ENCODE results near the gene CCDC57.

The CCDC57 gene

GRCh38 chr17:82101767-82102679, 110.6 kb downstream of the CCDC57 start:
- DNase-seq = no peak

- DNase-seq = no peak
These were observed 111.3 kb downstream of the CCDC57 start for GRCh38 chr17:82101301-82101715.

GRCh38 chr17:82100502-82101298, 111.9 kb downstream of the CCDC57 start:
- DNase-seq = no peak

GRCh38 chr17:82098939-82099763, 113.5 kb downstream of the CCDC57 start:
- DNase-seq = no peak

GRCh38 chr17:82098169-82098938, 114.3 kb downstream of the CCDC57 start, which contains the start of gene FASN:
FASN (minus strand) TSS chr17:82098236; CDS start chr17:82096445, 1,791 bp downstream.
- DNase-seq = peak; percentile 87

- DNase-seq = no peak
These were observed 114.8 kb downstream of the CCDC57 start for GRCh38 chr17:82097919-82098168.

- DNase-seq = no peak
These were observed 115.3 kb downstream of the CCDC57 start for GRCh38 chr17:82097184-82097918.

GRCh38 chr17:82096709-82097183, 115.9 kb downstream of the CCDC57 start:
- no peak for DNase-seq

- no peak for DNase-seq
These were observed 116.6 kb downstream of the CCDC57 start for GRCh38 chr17:82095777-82096708.

- no peak for DNase-seq
These were observed 117.5 kb downstream of the CCDC57 start for GRCh38 chr17:82094931-82095776.

- DNase-seq = no peak
These were observed 119.5 kb downstream of the CCDC57 start for GRCh38 chr17:82092995-82093751.

- DNase-seq = no peak
These were observed 120.0 kb downstream of the CCDC57 start for GRCh38 chr17:82092628-82092994.

- no peak for DNase-seq
These were observed 120.5 kb downstream of the CCDC57 start for GRCh38 chr17:82092094-82092586.

GRCh38 chr17:82091264-82092066, 121.2 kb downstream of the CCDC57 start:
- DNase-seq = no peak

GRCh38 chr17:82090549-82091263, 121.9 kb downstream of the CCDC57 start:
- no peak for DNase-seq

GRCh38 chr17:82089723-82090548, 122.7 kb downstream of the CCDC57 start:
- DNase-seq = no peak
